Pancreas (tissue), 10 donors: ENCODE measurements around the gene MTG2. TPM values are rescaled to one million over a fixed set of nuclear protein-coding genes. Genes with fewer than 3 reads are reported as not detected.

Experiments
- ATAC-seq, 4 donors: fragments of 200-7000 bp; cut with Tn5 transposase; one replicate each; pipeline versions ENCODE4 v1.8.0 to v1.9.1; 2020; ENCODE audit warnings: mild to moderate bottlenecking in 4 of 4, moderate library complexity in 4 of 4
- DNase-seq, 6 donors: peaks; one replicate each; pipeline ENCODE4 v3.0.0-alpha.2; 2020
- FAIRE-seq: peaks from 2 replicates; lab custom pipeline; 2012; peaks lifted over from hg19 to GRCh38; lab: Jason Lieb, UNC
- H3K27ac ChIP-seq, 4 donors: fragments of 200-600 bp; sonication (generic); 1 replicate in 3 of 4; 2 replicates in 1 of 4; pipeline versions ENCODE4 v1.5.0 to v1.8.0; 2020
- H3K27me3 ChIP-seq, 4 donors: fragments of 200-600 bp; one replicate each; pipeline ENCODE4 v1.8.0; 2021
- H3K36me3 ChIP-seq, 3 donors: fragments of 200-600 bp; sonication (generic) in 1 of 3; one replicate each; pipeline versions ENCODE4 v1.5.0 to v1.8.0; 2020 to 2021
- H3K4me1 ChIP-seq, 3 donors: fragments of 200-600 bp; one replicate each; pipeline ENCODE4 v1.8.0; 2021
- H3K4me3 ChIP-seq, 4 donors: fragments of 200-600 bp; sonication (generic) in 2 of 4; one replicate each; pipeline versions ENCODE4 v1.5.0 to v1.8.0; 2020 to 2021
- H3K9me3 ChIP-seq, 4 donors: fragments of 200-600 bp; one replicate each; pipeline ENCODE4 v1.8.0; 2021
- CTCF ChIP-seq, 4 donors: fragments of 200-600 bp; sonication (generic) in 3 of 4; IDR thresholded peaks; one replicate each; pipeline versions ENCODE4 v1.5.0 to v1.8.0; 2021; ENCODE audit warnings: antibody characterized with exemption in 4 of 4
- WGBS, 2 donors: extraction: QIAGEN DNeasy Blood & Tissue Kit; methylation state at CpG; one replicate each; pipeline ENCODE4 v1.1.7; 2013; 5-methylcytosine and 5-hydroxymethylcytosine counted together
- intact Hi-C, 3 donors: fragments of 100-400 bp; cut with DNase I; formaldehyde crosslinking; loops; one replicate each; pipeline versions ENCODE4 v1.11.1 to v1.14.2; 2022
- polyA plus RNA-seq, 2 donors: library from polyadenylated mRNA; stranded (reverse); fragments of 200-250 nt; gene quantifications; one replicate each; pipeline ENCODE4 v1.2.3, GENCODE V29; 2013
- total RNA-seq, 6 donors: library from RNA; stranded (reverse); fragmentation: NEBNext Ultra II Directional in 4 of 6; extraction: Animal tissue kit (Norgen Biotek cat#: 25700) in 4 of 6; gene quantifications; one replicate each; pipeline versions ENCODE4 v1.2.1 to v1.2.4, GENCODE V29; 2021 to 2023
- donor health status: healthy with polysubstance abuse.
- donor health status: DM: no; HTN: no; CAD: no; lungs with moderate emphysema.
- donor health status: DM: no; HTN: no; CAD: no.
- donor health status: control.
- donor health status: control.
- donor health status: Bipolar disorder and iron deficiency.
- donor health status: DM: yes; HTN: yes; CAD: no.
- donor health status: DM: no; HTN: no; CAD: no.
- donor health status: DM: no; HTN: no; CAD: no.
- donor health status: DM: yes; HTN: yes; CAD: no.

The MTG2 gene
- total and polyA plus RNA-seq, 8 donors = 9.7 to 55.3 (median 14.2) TPM

DNA sequence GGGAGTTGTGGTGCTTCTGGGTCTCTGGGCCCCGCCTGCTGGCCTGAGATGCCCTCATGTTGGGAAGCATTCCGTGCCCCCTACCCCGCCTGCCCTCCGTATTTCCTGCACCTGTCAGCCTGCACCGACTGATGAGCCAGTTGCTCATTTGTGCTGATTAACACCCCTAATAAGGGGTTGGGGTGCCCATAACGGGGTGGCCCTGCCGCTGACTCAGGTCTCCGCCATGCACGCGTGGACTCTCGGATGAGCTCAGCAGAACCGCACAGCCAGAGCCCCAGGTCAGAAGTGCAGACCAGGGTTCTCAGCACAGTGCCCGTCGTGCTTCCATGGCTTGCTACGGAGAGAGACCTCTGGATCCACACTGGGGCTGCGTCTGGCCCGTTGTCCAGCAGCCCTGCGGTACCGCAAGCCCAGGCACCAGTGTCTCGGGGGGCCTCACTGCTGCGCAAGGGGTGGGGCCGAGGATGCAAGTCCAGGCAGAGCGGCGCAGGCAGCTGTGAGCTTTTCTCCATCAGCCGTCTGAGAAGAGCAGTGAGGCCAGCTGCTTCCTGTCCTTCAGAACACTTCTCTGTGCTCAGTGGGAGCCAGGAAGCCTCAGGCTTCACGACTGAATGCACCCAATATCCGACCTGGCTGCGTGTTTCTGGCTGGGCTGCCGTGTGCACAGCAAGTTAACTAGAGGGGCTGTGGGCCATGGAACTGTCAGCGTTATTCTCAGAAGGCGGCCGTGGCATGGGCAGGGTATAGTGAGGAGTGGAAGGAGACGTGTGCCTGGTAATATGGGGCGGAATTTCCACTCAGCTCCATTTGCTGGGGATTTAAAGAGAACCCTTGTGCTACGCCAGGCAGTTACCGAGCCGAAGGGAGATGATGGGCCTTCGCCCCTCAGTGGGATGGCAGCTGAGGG lies 18.6 kb downstream of the MTG2 start:
- intact Hi-C loops = no loop called here
- Histone ChIP-seq H3K4me3 (no peak overlapping the region), H3K36me3 (peaks cover 5 to 37% (median 16%) of the 10 kb centered on the region in 3 donors), H3K27ac (no peak overlapping the region), H3K9me3 (no peaks in the 10 kb centered on the region), H3K4me1 (no peaks in the 10 kb centered on the region), H3K27me3 (no peaks in the 10 kb centered on the region)
- WGBS, 2 donors = 90 to 94% methylated on average over 38 of the region's 38 CpGs
- DNase-seq = peak in 3 of 6 donors; percentile 17 to 51 (median 30)
- TF ChIP-seq CTCF (IDR thresholded peaks at IDR 0.05) = no peak
- FAIRE-seq = no peak
- ATAC-seq = no peak

DNA sequence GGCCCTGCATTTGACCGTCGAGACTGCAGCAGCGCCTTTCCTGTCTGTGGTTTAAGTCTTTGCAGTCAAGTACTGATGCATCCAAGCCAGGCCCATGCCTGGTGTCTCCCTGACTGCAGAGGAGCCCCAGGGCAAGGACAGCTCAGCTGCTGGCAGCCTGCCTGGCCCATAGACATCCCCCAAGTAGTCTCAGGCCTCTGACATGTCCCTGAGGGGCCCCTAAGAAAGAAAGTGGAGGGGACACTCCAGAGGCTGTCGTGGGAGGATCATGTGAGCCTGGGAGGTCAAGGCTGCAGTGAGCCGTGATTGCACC lies 19.2 kb downstream of the MTG2 start:
- ATAC-seq = no peak

DNA sequence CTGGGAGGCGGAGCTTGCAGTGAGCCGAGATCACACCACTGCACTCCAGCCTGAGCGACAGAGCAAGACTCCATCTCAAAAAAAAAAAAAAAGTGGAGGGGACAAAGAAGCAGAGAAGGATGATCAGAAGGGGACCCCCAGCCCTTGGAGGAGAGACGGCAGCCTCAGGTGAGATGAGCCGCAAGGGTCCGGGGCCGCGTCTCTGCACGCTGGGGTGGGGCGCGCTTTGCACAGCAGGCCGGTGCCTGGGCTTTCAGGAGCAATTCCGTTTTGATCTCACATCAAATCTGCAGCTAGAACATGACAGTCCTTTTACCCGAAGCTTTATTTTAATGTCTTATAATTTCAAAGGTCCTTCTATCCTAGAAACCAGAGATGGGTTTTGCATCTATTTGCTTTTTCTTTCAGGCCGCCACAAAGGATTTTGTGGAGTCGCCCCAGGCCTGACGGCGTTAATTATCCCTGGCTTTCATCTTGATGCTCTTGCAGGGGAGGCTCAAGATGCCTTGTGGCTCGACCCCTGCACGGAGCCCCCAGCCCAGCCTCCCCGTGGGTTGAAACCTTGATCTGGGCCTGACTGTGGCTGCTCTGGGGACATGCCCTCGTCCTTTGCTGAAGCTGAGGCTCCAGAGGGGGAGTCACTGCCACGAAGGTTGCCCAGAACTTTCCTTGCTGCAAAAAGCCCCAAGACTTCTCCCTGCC lies 20.0 kb downstream of the MTG2 start:
- intact Hi-C loops = no loop called here
- H3K9me3 ChIP-seq = no peaks in the 10 kb centered on the region
- TF ChIP-seq CTCF (IDR thresholded peaks at IDR 0.05) = no peak
- H3K27me3 ChIP-seq = no peaks in the 10 kb centered on the region
- ATAC-seq (no peak), DNase-seq (peak in 3 of 6 donors; percentile 11 to 39 (median 35)), FAIRE-seq (no peak)
- H3K27ac ChIP-seq = no peak overlapping the region
- no peaks in the 10 kb centered on the region for H3K4me1 ChIP-seq
- H3K4me3 ChIP-seq = no peak overlapping the region
- WGBS, 2 donors = 91 to 93% methylated on average over 22 to 23 of the region's 23 CpGs
- peaks cover 5 to 30% (median 16%) of the 10 kb centered on the region in 3 donors for H3K36me3 ChIP-seq

More for the DNA sequence above, 19.2 kb downstream of the MTG2 start:
- no peaks in the 10 kb centered on the region for H3K27me3 ChIP-seq
- WGBS, 2 donors = 61 to 94% methylated on average over 5 of the region's 5 CpGs
- peaks cover 5 to 35% (median 16%) of the 10 kb centered on the region in 3 donors for H3K36me3 ChIP-seq
- FAIRE-seq (no peak), DNase-seq (peak in 3 of 6 donors; percentile 15 to 30 (median 25))
- no peaks in the 10 kb centered on the region for H3K4me1 ChIP-seq
- H3K9me3 ChIP-seq = no peaks in the 10 kb centered on the region
- no peak overlapping the region for H3K4me3 ChIP-seq
- intact Hi-C loops = no loop called here
- H3K27ac ChIP-seq = no peak overlapping the region
- TF ChIP-seq CTCF (IDR thresholded peaks at IDR 0.05) = no peak

DNA sequence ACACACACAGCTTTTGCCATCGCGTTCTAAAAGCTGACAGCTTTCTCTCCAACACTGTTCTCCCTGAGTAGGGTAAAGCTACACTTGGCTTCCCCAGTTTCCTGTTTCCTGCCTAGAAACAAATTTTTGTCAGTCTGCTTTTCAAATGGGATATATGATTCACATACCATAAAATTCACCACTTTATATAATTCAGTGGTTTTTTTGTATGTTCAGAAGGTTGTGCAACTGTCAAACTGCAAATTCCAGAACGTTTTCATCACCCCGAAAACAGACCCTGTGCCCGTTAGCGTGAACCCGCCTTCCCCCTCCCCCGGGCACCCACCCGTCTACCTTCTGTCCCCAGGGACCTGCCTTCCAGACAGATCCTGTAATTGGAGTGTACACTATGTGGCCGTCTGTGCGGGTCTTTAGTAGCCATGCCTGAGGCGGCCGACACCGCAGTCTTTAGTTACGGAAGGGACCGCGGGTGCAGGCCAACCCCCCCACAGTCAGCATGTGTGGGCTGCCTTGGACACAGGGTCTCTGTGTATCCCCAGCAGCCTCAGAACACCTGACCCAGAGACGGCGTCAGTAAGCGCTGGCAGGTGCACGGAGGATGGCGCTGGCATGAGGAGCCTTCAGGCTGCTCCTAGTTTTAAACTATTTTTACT lies 20.7 kb downstream of the MTG2 start:
- Histone ChIP-seq H3K4me1 (no peaks in the 10 kb centered on the region), H3K4me3 (no peak overlapping the region), H3K27me3 (no peaks in the 10 kb centered on the region), H3K9me3 (no peaks in the 10 kb centered on the region), H3K36me3 (peaks cover 5 to 23% (median 16%) of the 10 kb centered on the region in 3 donors), H3K27ac (no peak overlapping the region)
- no peak for TF ChIP-seq CTCF (IDR thresholded peaks at IDR 0.05)
- DNase-seq = peak in 3 of 6 donors; percentile 22 to 46 (median 26)
- WGBS, 2 donors = 87 to 91% methylated on average over 22 of the region's 22 CpGs
- no peak for ATAC-seq
- intact Hi-C loops = no loop called here
- no peak for FAIRE-seq
